OCI-LY7 (cell line): Measurements from ENCODE around the gene PDIA2. TPM values are rescaled to one million over a fixed set of nuclear protein-coding genes. Genes with fewer than 3 reads are reported as not detected.

Experiments
- BruUV-seq: library from RNA; stranded (reverse); fragments of 400-500 nt; replicated peaks from 2 replicates; lab custom pipeline; 2021; lab: Mats Ljungman, UMichigan
- CTCF ChIA-PET: fragments of 300-600 bp; sonication (Branson Sonifier 250); formaldehyde crosslinking; loops from one replicate; lab custom pipeline; 2022; ENCODE audit warnings: antibody characterized with exemption; ENCODE audit not compliant: unreplicated experiment; lab: Charles Lee
- POLR2A ChIA-PET: fragments of 300-600 bp; sonication (Branson Sonifier 250); formaldehyde crosslinking; loops from one replicate; lab custom pipeline; 2022; ENCODE audit warnings: antibody characterized with exemption; lab: Charles Lee
- DNase-seq: peaks from one replicate; pipeline ENCODE4 v3.0.0-alpha.2; 2015; ENCODE audit warnings: low spot score
- H2AFZ ChIP-seq: fragments of 200-600 bp; sonication (generic), shearing (Covaris generic); 2 replicates; pipeline ENCODE4 v1.6.1; 2014; ENCODE audit warnings: mild to moderate bottlenecking, antibody characterized with exemption, low read length, moderate library complexity
- H3K27ac ChIP-seq: fragments of 200-600 bp; sonication (generic); 2 replicates; pipeline ENCODE4 v1.5.1; 2014; ENCODE audit warnings: mixed run types, low read depth, mild to moderate bottlenecking, moderate library complexity, low read length, inconsistent platforms; ENCODE audit not compliant: poor library complexity, severe bottlenecking
- H3K36me3 ChIP-seq: fragments of 200-600 bp; sonication (generic); 2 replicates; pipeline ENCODE4 v1.6.1; 2014; ENCODE audit warnings: mild to moderate bottlenecking, antibody characterized with exemption, low read length, moderate library complexity, mixed read lengths; ENCODE audit not compliant: insufficient read depth
- H3K4me1 ChIP-seq: fragments of 200-600 bp; sonication (generic); 2 replicates; pipeline ENCODE4 v1.5.1; 2014; ENCODE audit warnings: mild to moderate bottlenecking, low read length; ENCODE audit not compliant: insufficient read depth, poor library complexity, severe bottlenecking
- H3K4me2 ChIP-seq: fragments of 200-600 bp; sonication (generic); 2 replicates; pipeline ENCODE4 v1.6.1; 2014; ENCODE audit warnings: mild to moderate bottlenecking, low read length
- H3K4me3 ChIP-seq: fragments of 200-600 bp; sonication (generic); 2 replicates; pipeline ENCODE4 v1.5.1; 2014; ENCODE audit warnings: mild to moderate bottlenecking, low read depth, low read length; ENCODE audit not compliant: poor library complexity, severe bottlenecking
- H3K79me2 ChIP-seq: fragments of 200-600 bp; sonication (generic); 2 replicates; pipeline ENCODE4 v1.6.1; 2016; ENCODE audit warnings: low read depth, mild to moderate bottlenecking, low read length, moderate library complexity, mixed read lengths; ENCODE audit not compliant: insufficient read depth
- H3K9me2 ChIP-seq: fragments of 200-600 bp; sonication (generic); 2 replicates; pipeline ENCODE4 v1.6.1; 2016; ENCODE audit warnings: mild to moderate bottlenecking, low read length, mixed read lengths; ENCODE audit not compliant: insufficient read depth
- H3K9me3 ChIP-seq: fragments of 200-600 bp; sonication (generic); 2 replicates; pipeline ENCODE4 v1.6.1; 2014; ENCODE audit warnings: mild to moderate bottlenecking, mixed run types, low read length, mixed read lengths
- H4K20me1 ChIP-seq: fragments of 200-600 bp; sonication (generic); 2 replicates; pipeline ENCODE4 v1.6.1; 2014; ENCODE audit warnings: mild to moderate bottlenecking, antibody characterized with exemption, low read length, moderate library complexity, mixed read lengths; ENCODE audit not compliant: insufficient read depth
- CTCF ChIP-seq: fragments of 200-600 bp; sonication (generic); conservative IDR thresholded peaks from 2 replicates; pipeline ENCODE4 v1.5.1; 2014; ENCODE audit warnings: mild to moderate bottlenecking, antibody characterized with exemption, low read length, moderate library complexity, mixed read lengths
- EZH2phosphoT487 ChIP-seq: fragments of 200-600 bp; sonication (generic); IDR thresholded peaks from 2 replicates; pipeline ENCODE4 v1.6.1; 2018; ENCODE audit warnings: low read depth, borderline replicate concordance, mild to moderate bottlenecking, mixed run types, antibody characterized with exemption, low read length, moderate library complexity, mixed read lengths
- intact Hi-C: fragments of 100-400 bp; cut with micrococcal nuclease; formaldehyde crosslinking; loops from one replicate; pipeline ENCODE4 v1.10.0; 2022; ENCODE audit not compliant: unreplicated experiment
- total RNA-seq, 2 experiments: library from RNA; depleted of rRNA in 1 of 2; stranded (reverse); fragments of >200 nt in 1 of 2; shearing (Covaris generic) in 1 of 2; gene quantifications; 2 replicates each; pipeline ENCODE4 v1.2.3, GENCODE V29; 2014 to 2022

Gene PDIA2
- total RNA-seq, 2 experiments from 2014 or later = not detected

DNA sequence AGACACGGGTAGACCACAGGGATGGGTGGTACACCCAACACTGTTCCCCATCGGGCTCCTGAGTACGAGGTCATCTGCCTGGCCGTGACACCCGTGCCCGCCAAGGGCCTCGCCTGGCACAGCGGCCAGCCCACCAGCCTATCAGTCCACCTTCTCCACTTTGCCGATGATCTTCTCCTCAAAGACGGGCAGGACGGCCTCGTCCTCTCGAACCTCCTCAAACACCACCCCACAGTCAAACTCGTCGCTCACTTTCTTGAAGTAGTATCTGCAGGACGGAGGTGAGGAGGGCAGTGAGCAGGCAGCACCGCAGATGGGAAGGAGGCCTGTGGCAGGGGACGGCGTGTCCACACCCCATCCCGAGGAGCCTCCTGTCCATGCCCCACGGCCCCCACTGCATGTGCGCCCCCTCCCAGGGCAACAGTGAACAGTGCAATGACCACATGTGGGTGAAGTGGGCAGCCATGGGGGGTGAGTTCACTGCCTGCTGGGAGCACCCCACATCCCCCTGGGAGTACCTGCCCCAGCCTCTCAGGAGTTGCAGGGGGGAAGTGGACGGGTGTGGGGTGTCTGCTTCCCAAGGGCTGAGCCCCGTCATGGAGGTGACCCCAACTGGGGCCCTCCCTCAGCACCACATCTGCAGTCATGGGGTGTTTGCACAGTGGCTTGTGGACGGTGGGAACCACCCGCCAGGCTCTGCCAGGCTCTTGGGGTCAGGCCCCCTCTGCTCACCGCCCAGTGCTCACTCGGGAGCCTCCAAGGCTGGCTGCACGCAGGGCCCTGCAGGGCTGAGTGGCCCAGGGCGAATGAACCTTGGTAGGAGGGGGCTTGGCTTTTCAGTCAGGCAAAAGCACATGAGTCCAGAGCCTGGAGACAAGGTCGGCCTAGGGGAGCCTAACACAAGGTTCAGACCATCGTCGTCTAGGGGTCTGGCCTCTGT, 5.3 kb downstream of the PDIA2 start:
- Histone ChIP-seq H3K4me3 (no peak overlapping the region), H3K9me2 (no peaks in the 10 kb centered on the region), H3K9me3 (no peaks in the 10 kb centered on the region), H3K36me3 (no peaks in the 10 kb centered on the region; the same call in 1 of the 2 replicates), H4K20me1 (no peaks in the 10 kb centered on the region), H3K27ac (no peak overlapping the region), H3K4me1 (no peaks in the 10 kb centered on the region), H3K79me2 (no peaks in the 10 kb centered on the region), H2AFZ (no peak overlapping the region), H3K4me2 (no peak overlapping the region)
- intact Hi-C loops = no loop called here
- no peak for DNase-seq
- BruUV-seq = no TSS peak
- no peak for TF ChIP-seq EZH2phosphoT487
- no peak for TF ChIP-seq CTCF
- ChIA-PET POLR2A (no interaction called here), CTCF (interaction anchor here (0.6 kb wide), 1 partner anchor 47 kb away, joined by 3 read pairs; no protein-coding TSS in a partner anchor)

GRCh38 chr16:289395-289997, 6.5 kb downstream of the PDIA2 start:
- DNase-seq = no peak
- Histone ChIP-seq H4K20me1 (no peaks in the 10 kb centered on the region), H2AFZ (no peak overlapping the region), H3K4me2 (no peak overlapping the region), H3K4me3 (no peak overlapping the region), H3K79me2 (no peaks in the 10 kb centered on the region), H3K9me3 (no peaks in the 10 kb centered on the region), H3K9me2 (no peaks in the 10 kb centered on the region), H3K36me3 (no peaks in the 10 kb centered on the region; the same call in 1 of the 2 replicates), H3K27ac (no peak overlapping the region), H3K4me1 (no peaks in the 10 kb centered on the region)
- intact Hi-C loops = no loop called here
- CTCF ChIA-PET = interaction anchor here (0.6 kb wide), 1 partner anchor 193 kb away, joined by 3 read pairs; no protein-coding TSS in a partner anchor
- TF ChIP-seq CTCF (no peak), EZH2phosphoT487 (no peak)
- POLR2A ChIA-PET = no interaction called here
- BruUV-seq = no TSS peak
